Endodermal cell (in vitro differentiated cells): ENCODE results near the gene SFXN1. TPM values are rescaled to one million over a fixed set of nuclear protein-coding genes. Genes with fewer than 3 reads are reported as not detected.

Experiments used
- DNase-seq: peaks from one replicate; pipeline ENCODE4 v3.0.0-alpha.2; 2017
- H3K27ac ChIP-seq: 2 replicates; pipeline ENCODE4 v1.5.1; 2013; ENCODE audit warnings: mild to moderate bottlenecking, low read depth, low read length, moderate library complexity
- H3K27me3 ChIP-seq: 2 replicates; pipeline ENCODE4 v1.6.1; 2013; ENCODE audit warnings: mild to moderate bottlenecking, low read length, moderate library complexity; ENCODE audit not compliant: insufficient read depth, control insufficient read depth, poor library complexity, severe bottlenecking
- H3K36me3 ChIP-seq: 2 replicates; pipeline ENCODE4 v1.7.0; 2013; ENCODE audit warnings: mild to moderate bottlenecking, low read length, moderate library complexity; ENCODE audit not compliant: control insufficient read depth, insufficient read depth
- H3K4me1 ChIP-seq: one replicate; pipeline ENCODE4 v1.7.0; 2013; ENCODE audit warnings: low read length; ENCODE audit not compliant: control insufficient read depth, insufficient read depth
- H3K4me3 ChIP-seq: 2 replicates; pipeline ENCODE4 v1.5.1; 2013; ENCODE audit warnings: mild to moderate bottlenecking, low read length, moderate library complexity
- H3K9ac ChIP-seq: 2 replicates; pipeline ENCODE4 v1.6.1; 2013; ENCODE audit warnings: mild to moderate bottlenecking, low read length, moderate library complexity; ENCODE audit not compliant: poor library complexity, severe bottlenecking; ENCODE audit errors: extremely low read depth
- H3K9me3 ChIP-seq: 2 replicates; pipeline ENCODE4 v1.6.1; 2013; ENCODE audit warnings: mild to moderate bottlenecking, low read length, moderate library complexity; ENCODE audit not compliant: control insufficient read depth
- H3K27ac Mint-ChIP-seq: 2 replicates; pipeline ENCODE4 v1.8.0; 2020; ENCODE audit warnings: mixed read lengths
- H3K27me3 Mint-ChIP-seq: 2 replicates; pipeline ENCODE4 v1.8.0; 2021; ENCODE audit warnings: mild to moderate bottlenecking, mixed read lengths; ENCODE audit not compliant: insufficient read depth
- H3K36me3 Mint-ChIP-seq: 2 replicates; pipeline ENCODE4 v1.8.0; 2020; ENCODE audit warnings: low read depth, mixed read lengths
- H3K4me1 Mint-ChIP-seq: 2 replicates; pipeline ENCODE4 v1.8.0; 2020; ENCODE audit warnings: mixed read lengths
- H3K4me3 Mint-ChIP-seq: 2 replicates; pipeline ENCODE4 v1.8.0; 2020; ENCODE audit warnings: mild to moderate bottlenecking, moderate library complexity, mixed read lengths
- H3K9me3 Mint-ChIP-seq: 2 replicates; pipeline ENCODE4 v1.8.0; 2020; ENCODE audit warnings: mild to moderate bottlenecking, mixed read lengths
- WGBS, 2 experiments: methylation state at CpG; one replicate each; pipeline versions ENCODE4 v1.1.5 to v1.1.7; 2013; ENCODE audit warnings: missing lambda C conversion rate in 2 of 2, mixed read lengths in 1 of 2; ENCODE audit not compliant: insufficient coverage in 1 of 2, insufficient read length in 1 of 2; 5-methylcytosine and 5-hydroxymethylcytosine counted together
- total RNA-seq, 2 donors: library from RNA; stranded (reverse); fragmentation: NEBNext Ultra II Directional in 1 of 2; extraction: Animal tissue kit (Norgen Biotek cat#: 25700) in 1 of 2; gene quantifications; 2 replicates in 1 of 2; 3 replicates in 1 of 2; pipeline ENCODE4 v1.2.1, GENCODE V29; 2021
- TF ChIP-seq, protein P1 (sequence below): fragments of 200-600 bp; sonication (generic); conservative IDR thresholded peaks from 2 replicates; pipeline ENCODE4 v1.5.0; 2021; ENCODE audit warnings: antibody characterized with exemption, mild to moderate bottlenecking

SFXN1 gene
- total RNA-seq, 2 donors from 2014 or later, result 122 to 154 TPM

DNA sequence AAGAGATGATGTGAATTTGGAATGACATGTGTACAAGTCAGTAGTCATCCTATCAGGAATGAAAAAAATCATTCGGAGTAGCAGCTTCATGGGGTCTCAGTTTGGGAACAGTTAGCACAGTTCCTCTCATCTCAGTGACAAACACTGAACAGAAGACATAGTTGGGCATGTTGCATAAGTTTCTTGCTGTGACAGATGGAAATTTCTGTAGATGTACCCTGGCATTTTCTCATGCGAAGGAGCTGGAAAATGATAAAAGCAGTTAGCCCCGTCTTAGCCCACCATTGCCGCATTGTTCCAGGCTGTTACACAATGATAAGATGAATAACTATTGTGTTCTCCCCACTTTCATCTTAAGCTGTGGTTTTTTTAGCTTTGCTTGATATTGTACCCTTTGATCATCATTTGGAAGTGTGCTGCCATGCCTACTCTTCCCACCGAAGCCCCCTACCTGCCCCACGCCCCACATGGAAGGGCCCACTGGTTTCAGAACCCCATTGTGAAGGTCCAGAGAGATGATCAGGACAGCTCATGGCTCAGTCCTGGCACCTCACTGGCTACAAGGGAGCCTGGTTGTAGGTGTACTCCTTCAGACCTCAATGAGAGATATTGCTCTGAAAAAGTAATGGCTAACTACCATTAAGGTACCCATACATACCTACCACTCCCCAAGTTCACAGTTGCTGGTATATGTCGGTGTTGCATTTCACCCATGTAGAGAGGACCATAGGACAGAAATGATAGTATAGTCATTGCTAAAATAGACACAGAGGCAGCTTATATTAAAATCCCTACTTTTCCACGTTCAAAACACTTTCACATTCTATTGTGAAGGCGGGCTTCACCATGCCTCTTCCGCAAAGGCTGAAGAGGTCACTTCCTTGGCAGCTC, 38.8 kb downstream of the SFXN1 start:
- no peak for DNase-seq
- peaks cover 90% of the 10 kb centered on the region for H3K36me3 Mint-ChIP-seq

DNA sequence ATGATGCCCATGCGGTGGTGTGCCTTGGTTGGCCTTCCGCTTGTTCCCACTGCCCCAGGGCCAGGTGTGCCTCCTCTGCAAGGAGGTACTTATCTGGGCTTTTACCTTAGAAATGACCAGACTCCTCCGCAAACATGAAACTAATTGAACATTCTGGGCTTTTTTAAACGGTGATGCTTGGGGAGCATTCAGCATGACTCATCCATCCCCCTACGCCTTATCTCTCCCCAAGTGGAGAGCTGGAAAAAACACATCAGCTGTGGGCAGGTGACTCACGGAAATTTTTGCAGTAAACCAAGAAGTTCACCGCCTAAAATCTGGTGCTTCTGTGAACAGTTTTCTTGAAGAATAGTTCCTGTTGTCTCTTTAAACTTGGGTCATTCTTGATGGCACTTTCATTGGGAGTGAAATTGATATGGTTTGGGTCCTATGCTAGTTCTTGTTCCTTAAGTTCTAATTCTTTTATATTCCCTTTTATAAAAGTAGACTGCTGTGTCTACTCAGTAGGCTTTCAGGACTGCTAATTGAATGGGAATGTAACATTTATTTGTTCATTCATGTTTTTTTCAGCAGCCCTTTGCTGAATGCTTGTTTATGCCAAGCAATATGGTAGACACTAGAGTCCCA, 39.6 kb downstream of the SFXN1 start:
- H3K27me3 Mint-ChIP-seq, result no peaks in the 10 kb centered on the region
- no peaks in the 10 kb centered on the region for H3K4me1 Mint-ChIP-seq
- no peak overlapping the region for H3K27ac Mint-ChIP-seq

More for the DNA sequence above, 38.8 kb downstream of the SFXN1 start:
- 95 to 96% methylated on average over 8 to 10 of the region's 10 CpGs for WGBS, 2 experiments
- Histone ChIP-seq H3K4me3 (no peak overlapping the region), H3K36me3 (peaks cover 90% of the 10 kb centered on the region), H3K27ac (no peak overlapping the region), H3K27me3 (no peaks in the 10 kb centered on the region), H3K9me3 (no peaks in the 10 kb centered on the region), H3K4me1 (no peaks in the 10 kb centered on the region), H3K9ac (no peak overlapping the region)
- H3K4me1 Mint-ChIP-seq, result no peaks in the 10 kb centered on the region
- TF ChIP-seq, protein P1, sequence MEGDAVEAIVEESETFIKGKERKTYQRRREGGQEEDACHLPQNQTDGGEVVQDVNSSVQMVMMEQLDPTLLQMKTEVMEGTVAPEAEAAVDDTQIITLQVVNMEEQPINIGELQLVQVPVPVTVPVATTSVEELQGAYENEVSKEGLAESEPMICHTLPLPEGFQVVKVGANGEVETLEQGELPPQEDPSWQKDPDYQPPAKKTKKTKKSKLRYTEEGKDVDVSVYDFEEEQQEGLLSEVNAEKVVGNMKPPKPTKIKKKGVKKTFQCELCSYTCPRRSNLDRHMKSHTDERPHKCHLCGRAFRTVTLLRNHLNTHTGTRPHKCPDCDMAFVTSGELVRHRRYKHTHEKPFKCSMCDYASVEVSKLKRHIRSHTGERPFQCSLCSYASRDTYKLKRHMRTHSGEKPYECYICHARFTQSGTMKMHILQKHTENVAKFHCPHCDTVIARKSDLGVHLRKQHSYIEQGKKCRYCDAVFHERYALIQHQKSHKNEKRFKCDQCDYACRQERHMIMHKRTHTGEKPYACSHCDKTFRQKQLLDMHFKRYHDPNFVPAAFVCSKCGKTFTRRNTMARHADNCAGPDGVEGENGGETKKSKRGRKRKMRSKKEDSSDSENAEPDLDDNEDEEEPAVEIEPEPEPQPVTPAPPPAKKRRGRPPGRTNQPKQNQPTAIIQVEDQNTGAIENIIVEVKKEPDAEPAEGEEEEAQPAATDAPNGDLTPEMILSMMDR, result no peak
- no peak overlapping the region for H3K27ac Mint-ChIP-seq
- H3K9me3 Mint-ChIP-seq, result no peaks in the 10 kb centered on the region
- no peaks in the 10 kb centered on the region for H3K27me3 Mint-ChIP-seq
- H3K4me3 Mint-ChIP-seq, result no peak overlapping the region

DNA sequence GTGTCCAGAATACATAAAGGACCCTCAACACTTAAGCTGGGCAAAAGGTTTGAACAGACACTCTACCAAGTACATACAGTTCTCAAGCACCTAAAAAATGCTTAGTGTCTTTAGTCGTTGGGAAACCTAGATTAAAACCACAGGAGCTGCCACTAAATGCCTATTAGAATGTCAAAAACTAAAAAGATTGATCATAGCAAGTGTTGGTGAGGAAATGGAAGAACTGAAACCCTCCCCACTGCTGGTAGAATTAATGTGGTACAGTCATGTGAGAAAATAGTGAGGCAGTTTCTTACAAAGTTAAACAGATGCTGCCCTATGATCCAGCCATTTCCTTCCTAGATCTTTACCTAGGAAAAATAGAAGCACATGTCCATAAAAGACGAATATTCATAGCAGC, 40.6 kb downstream of the SFXN1 start:
- peaks cover 87% of the 10 kb centered on the region for H3K36me3 ChIP-seq
- no peak overlapping the region for H3K27ac ChIP-seq
- H3K4me3 ChIP-seq, result no peak overlapping the region
- no peak overlapping the region for H3K9ac ChIP-seq
- no peaks in the 10 kb centered on the region for H3K9me3 Mint-ChIP-seq
- peaks cover 84% of the 10 kb centered on the region for H3K36me3 Mint-ChIP-seq
- WGBS, 2 experiments, result 96 to 100% methylated on average over 1 to 2 of the region's 2 CpGs
- H3K27ac Mint-ChIP-seq, result no peak overlapping the region
- H3K4me3 Mint-ChIP-seq, result no peak overlapping the region
- H3K27me3 Mint-ChIP-seq, result no peaks in the 10 kb centered on the region
- H3K4me1 ChIP-seq, result no peaks in the 10 kb centered on the region
- DNase-seq, result no peak
- H3K4me1 Mint-ChIP-seq, result no peaks in the 10 kb centered on the region
- no peaks in the 10 kb centered on the region for H3K9me3 ChIP-seq
- H3K27me3 ChIP-seq, result no peaks in the 10 kb centered on the region
- TF ChIP-seq, protein P1, result no peak

More for the DNA sequence above, 39.6 kb downstream of the SFXN1 start:
- H3K9me3 Mint-ChIP-seq, result no peaks in the 10 kb centered on the region
- no peak overlapping the region for H3K27ac ChIP-seq
- no peaks in the 10 kb centered on the region for H3K27me3 ChIP-seq
- TF ChIP-seq, protein P1, result no peak
- no peak overlapping the region for H3K4me3 ChIP-seq
- H3K36me3 ChIP-seq, result peaks cover 90% of the 10 kb centered on the region
- no peaks in the 10 kb centered on the region for H3K4me1 ChIP-seq
- no peak overlapping the region for H3K4me3 Mint-ChIP-seq
- H3K9ac ChIP-seq, result no peak overlapping the region
- no peak for DNase-seq
- H3K36me3 Mint-ChIP-seq, result peaks cover 89% of the 10 kb centered on the region
- no peaks in the 10 kb centered on the region for H3K9me3 ChIP-seq
- WGBS, 2 experiments, result 96 to 98% methylated on average over 7 of the region's 7 CpGs
